Bone marrow (tissue), 2 donors: Measurements from ENCODE around the gene MUC6.
"Not testable (repeated sequence)": the region's sequence is repeated elsewhere in the genome, so short reads cannot be mapped to it uniquely, and the experiment has no call there.

Experiments used
- DNase-seq, 2 donors: peaks; one replicate each; lab custom pipeline; 2025; lab: John Stamatoyannopoulos, UW

The MUC6 gene

GRCh38 chr11:1024597-1025409 is 11.7 kb downstream of the MUC6 start:
- no peak for DNase-seq

GRCh38 chr11:1023811-1024596 is 12.5 kb downstream of the MUC6 start:
- DNase-seq = no peak

GRCh38 chr11:1022908-1023810 is 13.4 kb downstream of the MUC6 start:
- DNase-seq = no peak

- no peak for DNase-seq
Observed at GRCh38 chr11:1022411-1022810, 14.1 kb downstream of the MUC6 start.

- no peak for DNase-seq
Observed at GRCh38 chr11:1020211-1020905, 16.2 kb downstream of the MUC6 start.

- DNase-seq = no peak
Observed at GRCh38 chr11:1019321-1019910, 17.1 kb downstream of the MUC6 start.

GRCh38 chr11:1018091-1018490 is 18.4 kb downstream of the MUC6 start:
- DNase-seq = no peak

GRCh38 chr11:1017269-1018005 is 19.1 kb downstream of the MUC6 start:
- DNase-seq = no peak

- not testable (repeated sequence) for DNase-seq
Observed at GRCh38 chr11:1016610-1017126, 19.9 kb downstream of the MUC6 start.

- DNase-seq = no peak
Observed at GRCh38 chr11:1015826-1016545, 20.5 kb downstream of the MUC6 start.

GRCh38 chr11:1015064-1015463 is 21.5 kb downstream of the MUC6 start:
- DNase-seq = no peak

- DNase-seq = no peak
Observed at GRCh38 chr11:1014276-1014675, 22.2 kb downstream of the MUC6 start.

GRCh38 chr11:1013631-1013935 is 22.9 kb downstream of the MUC6 start:
- DNase-seq = no peak

- DNase-seq = no peak
Observed at GRCh38 chr11:1012740-1013630, 23.5 kb downstream of the MUC6 start.

GRCh38 chr11:1012291-1012690 is 24.2 kb downstream of the MUC6 start:
- DNase-seq = no peak

- DNase-seq = no peak
Observed at GRCh38 chr11:1011320-1011698, 25.2 kb downstream of the MUC6 start.

- no peak for DNase-seq
Observed at GRCh38 chr11:1010551-1011319, 25.8 kb downstream of the MUC6 start.

GRCh38 chr11:1009991-1010390 is 26.5 kb downstream of the MUC6 start:
- no peak for DNase-seq
